GM21367 (cell line): ENCODE data around the gene BABAM2.
"Not testable (repeated sequence)": the region's sequence is repeated elsewhere in the genome, so short reads cannot be mapped to it uniquely, and the experiment has no call there.

Experiments
- ATAC-seq: cut with Tn5 transposase; IDR thresholded peaks from one replicate; pipeline ENCODE4 v1.9.1; 2021; ENCODE audit not compliant: unreplicated experiment

The BABAM2 gene

DNA sequence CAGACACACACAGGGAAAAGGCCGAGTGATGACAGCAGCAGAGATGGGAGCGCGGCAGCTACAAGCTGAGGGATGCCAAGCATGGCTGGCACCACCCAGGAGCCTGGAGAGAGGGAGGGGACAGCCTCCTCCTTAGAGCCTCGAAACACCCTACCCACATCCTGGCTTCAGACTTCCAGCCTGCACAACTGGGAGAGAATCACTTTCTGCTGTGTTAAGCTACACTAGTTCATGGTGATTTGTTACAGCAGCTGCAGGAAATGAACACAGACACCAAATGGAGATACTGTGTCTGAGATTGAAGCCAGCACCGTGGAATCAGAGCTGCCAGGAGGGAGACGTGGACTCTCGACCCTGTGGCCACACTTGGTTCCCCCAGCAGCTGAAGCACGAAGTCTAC, 474.6 kb downstream of the BABAM2 start:
- no peak for ATAC-seq

DNA sequence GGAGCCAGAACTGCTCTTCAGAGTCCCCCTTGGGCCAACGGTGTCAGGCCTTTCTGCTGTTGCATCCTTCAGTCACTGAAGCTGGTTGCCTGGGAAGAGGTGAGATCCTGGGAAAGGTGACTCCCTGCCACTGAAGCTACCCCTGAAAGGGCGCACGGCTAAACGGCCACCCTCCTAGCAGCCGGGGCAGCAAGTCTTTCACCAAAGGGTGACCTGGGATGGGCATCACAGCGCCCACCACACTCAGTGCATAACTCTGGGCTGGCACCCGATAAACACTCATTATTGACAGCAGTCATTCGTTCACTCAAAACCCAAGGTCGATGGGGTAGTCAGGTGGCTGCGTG, 475.6 kb downstream of the BABAM2 start:
- no peak for ATAC-seq

DNA sequence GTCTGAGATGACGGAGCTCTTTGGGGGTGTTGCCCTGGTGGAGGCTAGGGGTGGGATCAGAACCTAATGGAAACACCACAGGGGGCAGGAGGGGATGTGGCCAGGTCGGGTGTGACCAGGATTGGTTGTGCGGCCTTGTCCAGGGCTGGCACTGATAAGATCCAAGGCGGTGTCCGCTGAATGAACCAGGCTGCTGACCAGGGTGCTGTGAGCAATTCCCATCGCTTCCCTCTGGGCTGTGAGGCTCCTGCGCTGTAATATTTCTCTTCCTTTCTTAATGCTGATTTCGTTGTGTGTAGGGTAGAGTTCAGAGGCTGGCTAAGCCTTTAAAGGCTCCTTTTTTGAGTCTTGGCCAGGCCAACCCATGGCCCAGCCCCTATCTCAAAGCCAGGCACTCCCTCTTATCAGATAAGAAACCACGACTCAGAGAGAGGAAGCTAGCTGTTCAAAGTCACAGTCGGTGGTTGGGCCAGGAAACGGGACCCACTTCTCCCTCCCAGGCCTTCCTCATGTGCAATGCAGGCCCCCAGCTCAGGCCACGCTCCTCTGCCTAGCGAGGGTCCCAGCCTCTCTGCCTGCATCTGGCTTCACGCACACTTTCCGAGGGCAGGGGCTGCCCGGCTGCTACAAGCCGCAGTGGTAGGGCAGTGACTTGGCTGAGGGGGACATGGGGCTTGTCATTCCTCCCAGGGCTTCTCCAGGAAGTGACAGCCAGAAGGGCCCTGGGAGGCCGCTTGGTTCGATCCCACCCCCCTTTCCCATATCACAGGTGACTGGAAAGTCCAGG, 476.2 kb downstream of the BABAM2 start:
- no peak for ATAC-seq

DNA sequence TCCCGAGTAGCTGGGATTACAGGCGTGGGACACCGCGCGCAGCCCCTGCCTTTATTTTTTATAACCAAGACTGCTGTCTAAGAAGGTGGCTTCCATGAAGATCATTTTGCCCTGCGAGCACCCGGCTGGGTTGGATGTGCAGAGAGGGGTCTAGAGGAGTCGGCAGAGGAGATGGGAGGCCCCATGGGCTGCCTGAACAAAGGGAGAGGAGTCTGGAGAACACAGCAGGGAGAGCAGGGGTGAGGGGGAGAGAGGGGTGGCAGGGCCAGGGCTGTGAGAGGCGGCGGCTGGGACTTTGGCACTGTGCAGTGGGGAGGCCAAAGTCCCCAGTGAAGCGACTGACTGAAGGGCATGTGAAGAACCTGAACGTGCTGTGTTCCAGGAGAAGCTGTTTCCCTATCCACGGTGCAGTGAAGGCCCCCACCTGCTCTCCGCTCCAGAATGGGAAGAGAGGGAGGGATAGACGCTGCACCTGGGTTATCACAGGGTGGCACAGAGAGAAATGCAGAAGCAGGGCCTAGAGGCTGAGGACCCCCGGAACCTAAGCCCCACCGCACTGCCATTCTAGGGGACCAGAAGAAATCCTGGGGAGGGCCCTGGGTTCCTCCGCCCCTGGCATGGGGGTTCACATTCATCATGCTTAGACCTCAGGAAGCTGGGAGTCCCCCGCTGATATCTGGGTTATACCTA, 477.3 kb downstream of the BABAM2 start:
- no peak for ATAC-seq

DNA sequence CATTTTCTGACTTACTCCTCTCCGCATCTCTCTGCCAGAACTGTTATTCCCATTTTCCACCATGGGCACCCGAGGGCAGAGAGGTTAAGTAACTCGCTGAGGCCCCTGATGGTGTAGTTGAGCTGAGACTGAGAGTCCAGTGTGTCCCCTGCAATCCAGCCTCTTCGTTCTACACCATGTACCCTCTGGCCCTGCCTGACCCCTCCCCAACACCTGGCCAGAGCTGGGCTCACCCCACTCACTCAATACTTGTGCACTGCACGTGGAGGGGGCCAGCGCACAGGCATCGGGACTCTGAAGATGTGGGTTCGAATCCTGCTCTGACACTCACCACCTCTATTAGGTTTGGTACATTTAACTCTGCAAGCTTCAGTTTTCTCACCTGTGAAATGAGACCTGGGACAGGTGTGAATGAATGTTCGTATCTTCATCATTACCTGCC, 477.8 kb downstream of the BABAM2 start:
- ATAC-seq = no peak

DNA sequence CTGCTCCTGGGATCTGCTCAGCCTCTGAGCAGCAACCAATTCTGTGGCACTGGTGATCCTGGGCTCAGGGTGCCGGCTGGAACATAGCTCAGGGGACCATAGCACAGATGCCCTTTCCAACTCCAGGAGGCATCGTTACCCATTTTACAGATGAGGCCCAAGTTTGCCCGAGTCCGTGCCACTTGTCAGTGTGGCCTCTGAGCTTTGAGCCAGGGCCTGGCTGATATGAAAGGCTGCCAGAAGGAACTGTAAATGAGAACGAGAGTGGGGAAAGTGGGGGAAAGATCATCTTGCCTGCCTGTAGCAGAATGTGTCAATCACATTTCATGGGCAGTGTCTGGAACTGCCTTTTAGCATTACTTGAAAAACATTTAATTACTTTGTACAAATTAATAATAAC, 478.8 kb downstream of the BABAM2 start:
- ATAC-seq = no peak

DNA sequence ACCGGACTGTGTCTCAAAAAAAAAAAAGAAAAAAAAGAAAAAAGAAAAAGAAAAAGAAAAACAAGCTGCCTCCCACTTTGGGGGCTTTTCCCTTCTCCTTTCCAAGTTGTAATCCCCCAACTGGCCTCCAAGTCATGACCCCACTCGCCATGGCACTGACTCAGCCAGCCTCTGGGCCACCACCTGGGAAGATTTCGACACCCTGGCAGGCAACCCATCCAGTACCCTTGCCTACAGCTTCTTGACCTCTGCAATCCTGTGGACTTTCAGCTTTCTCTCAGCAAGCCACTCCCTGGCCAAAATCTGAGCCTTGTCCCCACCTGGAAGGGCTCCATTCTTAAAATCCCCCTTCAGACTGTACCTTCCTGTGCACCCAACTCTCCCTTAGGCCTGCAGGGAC, 479.8 kb downstream of the BABAM2 start:
- no peak for ATAC-seq

DNA sequence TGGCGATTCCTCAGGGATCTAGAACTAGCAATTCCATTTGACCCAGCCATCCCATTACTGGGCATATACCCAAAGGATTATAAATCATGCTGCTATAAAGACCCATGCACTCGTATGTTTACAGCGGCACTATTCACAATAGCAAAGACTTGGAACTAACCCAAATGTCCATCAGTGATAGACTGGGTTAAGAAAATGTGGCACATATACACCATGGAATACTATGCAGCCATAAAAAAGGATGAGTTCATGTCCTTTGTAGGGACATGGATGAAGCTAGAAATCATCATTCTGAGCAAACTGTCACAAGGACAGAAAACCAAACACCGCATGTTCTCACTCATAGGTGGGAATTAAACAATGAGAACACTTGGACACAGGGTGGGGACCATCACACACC, 481.2 kb downstream of the BABAM2 start:
- ATAC-seq = not testable (repeated sequence)

DNA sequence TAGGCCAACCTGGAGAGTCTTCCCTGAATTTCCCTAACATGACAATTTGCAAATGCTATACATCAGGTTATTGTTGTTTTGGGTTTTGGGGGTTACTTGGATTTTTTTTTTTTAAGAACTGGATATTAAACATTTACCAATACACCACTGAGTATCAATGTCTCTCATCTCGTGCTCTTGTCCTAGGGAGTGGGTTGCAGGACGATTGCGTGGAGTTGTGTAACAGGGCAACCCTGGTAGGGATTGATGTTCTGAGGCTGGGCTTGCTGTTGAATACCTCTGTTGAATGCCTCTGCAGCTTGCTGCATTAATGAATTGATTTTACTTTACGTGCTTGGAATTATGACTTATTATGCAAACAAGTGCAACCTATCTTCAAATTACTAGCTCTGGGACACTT, 483.3 kb downstream of the BABAM2 start:
- ATAC-seq = no peak

DNA sequence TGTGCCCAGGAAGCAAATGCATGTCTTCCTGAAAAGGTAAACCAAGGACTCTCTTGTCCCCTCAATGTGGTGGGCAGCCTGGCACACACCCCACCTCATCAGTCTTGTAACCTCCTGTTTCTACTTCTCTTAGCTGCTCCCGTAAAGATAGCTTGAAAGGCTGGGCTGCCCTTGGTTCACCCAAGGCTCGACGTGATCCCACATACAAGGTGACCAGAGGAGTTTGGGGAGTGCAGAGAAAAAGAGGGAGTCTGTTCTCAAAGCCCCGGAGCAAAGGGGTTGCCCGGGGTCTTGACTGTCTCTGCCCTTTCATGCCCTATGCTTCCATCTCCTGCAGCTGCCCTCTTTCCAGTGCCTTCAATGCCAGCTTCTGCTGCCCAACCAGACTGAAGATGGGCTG, 483.8 kb downstream of the BABAM2 start:
- no peak for ATAC-seq

DNA sequence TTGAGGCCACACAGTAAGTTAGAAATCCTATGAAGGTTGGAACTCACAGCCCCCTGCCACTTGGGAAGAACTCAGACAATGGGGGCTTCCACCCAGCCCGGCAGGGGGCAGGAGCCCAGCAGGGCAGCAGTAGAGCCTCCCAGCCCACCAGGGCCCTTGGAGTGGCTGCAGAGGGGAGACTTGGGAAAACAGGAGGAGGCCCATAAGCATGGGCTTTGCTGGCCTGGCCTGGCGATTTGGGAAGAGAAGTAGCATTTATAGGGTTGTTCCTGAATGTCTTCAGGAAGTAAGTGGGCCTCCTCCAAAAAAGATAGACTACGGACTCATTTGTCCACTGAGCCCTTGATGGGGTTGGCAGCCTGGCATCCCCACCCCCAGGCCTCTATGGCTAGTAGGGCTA, 484.7 kb downstream of the BABAM2 start:
- no peak for ATAC-seq

DNA sequence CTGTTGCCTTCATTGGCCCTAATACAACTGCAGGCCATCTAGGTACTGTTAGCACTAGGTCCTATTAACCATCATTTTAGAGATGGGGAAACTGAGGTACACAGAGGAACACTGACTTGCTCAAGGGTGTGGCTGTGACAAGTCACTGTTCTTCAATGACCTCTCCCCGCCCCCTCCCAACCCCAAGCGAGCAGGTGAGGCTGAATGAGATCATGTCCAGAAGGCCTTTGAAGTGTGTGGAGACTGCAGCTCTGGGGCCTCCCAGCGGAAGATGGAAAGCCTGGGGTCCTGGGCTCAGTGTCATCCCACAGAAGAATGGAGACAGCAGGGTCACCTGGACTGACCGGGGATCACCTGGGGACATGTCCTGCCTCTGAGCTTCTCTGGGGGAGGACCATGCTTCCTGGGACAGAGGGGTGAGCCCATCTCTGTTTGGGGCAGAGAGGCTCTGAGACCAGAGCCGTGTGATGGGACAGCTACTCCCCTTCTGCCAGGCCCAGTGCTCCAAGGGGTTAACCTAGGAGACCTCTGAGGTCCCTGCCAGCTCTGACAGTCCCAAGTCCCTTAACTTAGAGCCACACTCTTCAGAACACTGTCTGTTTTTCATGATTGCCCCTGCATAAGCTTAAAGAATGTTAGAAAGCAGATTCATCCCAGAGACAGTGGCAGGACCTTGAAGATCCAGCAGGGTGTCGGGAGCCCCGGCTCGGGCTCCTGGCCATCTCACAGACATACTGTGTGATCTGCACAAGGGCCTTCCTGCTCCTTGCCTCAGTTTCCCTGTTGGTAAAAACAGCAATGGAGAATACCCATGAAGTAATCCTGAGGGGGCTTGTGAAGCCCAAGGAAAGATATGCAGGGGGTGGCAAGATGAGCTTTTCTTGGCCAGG, 485.5 kb downstream of the BABAM2 start:
- no peak for ATAC-seq

DNA sequence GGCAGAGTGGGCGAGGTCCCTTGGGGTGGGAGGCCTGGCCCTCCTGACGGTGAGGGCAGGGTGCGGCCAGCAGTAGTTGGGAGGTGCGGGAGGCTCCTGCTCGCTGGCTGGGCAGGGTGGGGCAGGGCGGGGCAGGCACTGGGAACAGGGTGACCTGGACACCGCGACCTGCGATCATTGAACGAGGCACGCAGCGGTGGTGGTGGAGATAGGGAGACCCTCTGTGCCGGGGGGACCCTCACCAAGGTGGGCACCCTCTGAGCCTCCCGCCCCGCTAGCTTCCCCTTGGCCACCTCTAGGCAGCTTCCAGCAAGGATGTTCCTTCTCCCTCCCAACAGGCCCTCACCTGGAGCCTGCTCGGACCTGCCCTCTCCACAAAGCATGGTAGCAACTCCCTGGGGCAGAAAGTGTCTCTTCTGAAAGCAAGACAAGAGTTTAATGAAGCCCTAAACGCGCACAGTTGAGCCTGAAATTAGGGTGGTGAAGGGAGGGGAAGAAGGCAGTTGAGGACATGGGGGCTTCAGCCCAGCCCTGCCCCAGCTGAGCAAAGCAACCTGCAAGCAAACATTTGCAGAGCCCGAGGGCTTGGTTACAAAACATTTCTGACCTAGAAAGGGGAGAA, 486.8 kb downstream of the BABAM2 start:
- ATAC-seq = no peak

DNA sequence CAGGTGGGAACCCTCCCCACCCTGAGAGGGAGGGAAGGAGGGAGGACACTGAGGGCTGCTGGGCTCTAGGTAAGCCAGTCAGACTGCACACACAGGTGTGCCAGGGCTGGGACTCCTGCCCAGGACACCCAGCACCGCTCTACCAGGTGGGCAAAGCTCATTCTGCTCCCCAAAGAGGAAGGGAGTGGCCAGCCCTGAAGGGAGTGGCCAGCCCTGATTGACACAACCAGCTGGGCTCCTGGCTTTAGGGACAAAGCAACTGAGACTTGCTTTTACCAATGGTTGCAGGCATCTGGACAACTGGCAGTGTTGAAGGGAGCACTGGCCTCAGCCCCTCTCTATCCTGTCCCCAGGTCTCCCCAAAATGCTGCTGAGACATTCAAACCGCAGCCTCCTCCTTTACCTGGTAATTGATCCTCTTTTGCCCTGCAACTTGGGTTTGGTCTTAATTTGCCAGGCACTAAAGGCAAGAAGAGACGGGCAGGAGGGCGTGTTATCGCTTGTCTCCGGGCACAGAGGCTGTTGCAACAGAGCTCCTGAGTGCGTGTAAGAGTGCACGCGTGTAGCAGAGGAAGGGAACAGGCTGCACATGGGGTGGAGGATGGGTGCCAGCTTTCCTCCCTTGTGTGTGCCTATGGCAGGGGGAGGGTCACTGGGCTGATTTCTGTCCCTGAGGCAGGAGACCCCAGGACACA, 487.6 kb downstream of the BABAM2 start:
- ATAC-seq = no peak

DNA sequence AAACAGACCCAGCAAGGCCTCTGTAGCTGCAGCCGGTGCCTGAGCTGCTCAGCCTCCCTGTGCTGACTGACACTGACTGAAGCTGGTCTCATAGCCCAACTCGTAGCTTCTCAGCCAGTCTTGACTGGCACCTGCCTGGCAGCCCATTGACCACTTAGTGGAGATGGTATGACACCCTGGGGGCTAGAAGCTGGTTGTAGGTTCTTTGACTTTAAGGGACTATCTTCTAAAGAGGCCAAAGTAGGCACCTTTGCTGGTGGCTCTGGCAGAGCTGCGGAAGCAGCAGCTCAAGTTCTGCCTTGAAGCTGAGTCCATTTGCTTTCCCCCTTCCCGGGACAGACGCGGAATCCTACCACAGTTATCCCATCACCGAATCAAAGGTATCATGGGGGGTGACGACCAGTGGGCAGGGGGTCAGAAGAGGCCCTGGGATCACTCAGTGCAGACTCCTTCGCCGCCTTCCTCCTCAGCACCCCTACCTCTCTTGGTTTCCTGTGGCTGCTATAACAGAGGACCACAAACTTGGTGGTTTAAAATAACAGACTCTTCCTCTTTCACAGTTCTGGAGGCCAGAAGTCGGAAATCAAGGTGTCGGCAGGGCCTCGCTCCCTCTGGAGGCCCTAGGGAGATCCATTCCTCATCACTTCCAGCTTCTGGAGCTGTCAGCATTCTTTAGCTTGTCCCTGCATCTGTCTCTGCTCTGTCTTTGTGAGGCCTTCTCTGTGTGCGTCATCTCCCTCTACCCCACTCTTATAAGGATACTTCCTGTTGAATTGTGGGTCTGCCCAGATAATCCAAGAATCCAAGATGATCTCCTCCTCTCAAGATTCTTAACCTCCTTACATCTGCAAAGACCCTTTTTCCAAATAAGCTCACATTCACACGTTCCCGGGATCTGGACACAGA, 488.4 kb downstream of the BABAM2 start:
- ATAC-seq = no peak

DNA sequence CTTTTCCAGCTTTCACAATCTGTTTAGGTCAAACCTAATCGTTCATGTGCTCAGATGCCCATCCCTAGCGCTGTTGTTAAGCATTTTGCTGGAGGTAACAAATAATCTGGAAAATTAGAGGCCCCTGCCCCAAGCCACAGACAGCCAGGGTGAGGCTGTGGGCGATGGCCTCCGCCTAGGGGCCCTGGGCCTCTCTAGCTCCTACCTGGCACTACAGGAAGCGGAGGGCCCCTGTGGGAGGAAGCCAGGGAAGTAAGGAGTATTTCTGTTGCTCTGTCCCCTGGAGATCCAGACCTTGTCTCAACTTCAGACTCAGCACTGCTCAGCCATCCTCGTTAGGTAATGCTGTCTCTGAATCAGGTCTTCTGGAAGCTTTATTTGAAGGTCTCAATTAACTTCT, 489.7 kb downstream of the BABAM2 start:
- ATAC-seq = no peak

DNA sequence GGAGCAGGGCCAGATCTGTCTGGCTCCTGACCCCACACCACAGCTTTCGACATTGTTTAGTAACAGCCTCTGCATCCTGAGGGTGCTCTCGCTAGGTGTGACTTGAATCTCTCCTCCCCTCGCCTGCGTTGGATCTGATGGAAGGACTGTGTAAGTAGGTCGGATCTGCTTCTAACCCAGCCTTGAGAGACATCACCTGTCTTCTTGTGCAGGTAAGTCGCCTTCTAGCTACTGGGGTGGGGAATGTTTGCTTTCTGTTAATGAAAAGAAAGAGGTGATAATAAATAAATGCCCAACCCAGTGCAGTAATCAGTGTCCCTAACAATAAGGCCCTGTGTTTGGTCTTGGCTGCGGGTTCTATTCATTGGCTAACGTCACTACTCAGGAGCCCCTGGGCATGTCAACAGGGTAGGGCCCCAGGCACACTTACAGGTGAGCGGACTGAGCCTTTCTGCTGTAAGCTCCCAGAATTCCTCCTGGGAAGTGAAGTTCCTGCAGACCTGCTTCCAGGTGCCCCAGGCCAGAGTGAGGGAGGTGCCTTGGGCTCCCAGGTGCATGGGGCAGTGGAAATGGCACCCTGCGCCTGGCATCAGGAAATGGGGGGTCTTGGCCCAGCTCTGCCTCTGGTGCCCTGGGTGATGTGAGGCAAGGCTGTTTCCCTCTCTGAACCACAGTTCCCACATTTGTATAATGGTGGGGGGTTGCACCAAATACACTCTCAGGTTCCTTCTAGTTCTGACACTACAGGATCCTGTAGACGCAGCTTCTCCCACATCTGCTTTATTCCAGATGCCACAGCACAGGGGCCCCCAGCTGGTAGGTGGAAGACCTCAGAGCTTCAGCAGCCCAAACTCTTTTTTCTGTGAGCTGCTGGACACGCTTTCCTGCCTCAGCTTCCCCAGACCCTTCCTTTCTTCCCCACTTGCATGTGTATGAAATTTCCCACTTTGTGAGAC, 491.0 kb downstream of the BABAM2 start:
- ATAC-seq = no peak

DNA sequence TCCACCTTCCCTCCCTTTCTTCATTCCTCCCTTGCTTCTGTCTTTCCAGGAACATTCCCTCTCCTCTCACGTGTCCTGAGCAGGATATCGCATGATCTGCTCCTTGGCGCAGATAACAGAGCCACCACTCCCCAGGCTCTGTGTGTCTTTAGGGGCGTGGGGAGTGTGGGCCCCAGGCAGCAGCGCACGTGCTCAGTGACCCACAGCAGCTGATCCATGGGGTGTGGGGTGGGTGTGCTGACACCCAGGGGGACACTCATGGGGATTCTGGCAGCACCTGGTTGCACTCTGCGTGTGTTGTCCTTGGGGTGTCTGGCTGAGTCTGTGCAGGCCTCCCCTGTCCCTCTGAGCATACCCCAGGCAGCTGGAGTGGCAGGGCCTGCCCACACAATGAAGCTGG, 492.2 kb downstream of the BABAM2 start:
- no peak for ATAC-seq
